Measurements from ENCODE around the gene KLHL8. TPM values are rescaled to one million over a fixed set of nuclear protein-coding genes. Genes with fewer than 3 reads are reported as not detected.
"Not testable (repeated sequence)": the region's sequence is repeated elsewhere in the genome, so short reads cannot be mapped to it uniquely, and the experiment has no call there.

The KLHL8 gene
- total RNA-seq, 2 experiments from 2014 or later: 9.1 to 10.5 TPM

GRCh38 chr4:87219632-87220093 lies 755 bp downstream of the KLHL8 start:
- peak; percentile 58 for DNase-seq
- Mint-ChIP-seq H3K27ac (peak overlapping the region; percentile 94), H3K9me3 (no peaks in the 10 kb centered on the region), H3K4me1 (peaks cover 19% of the 10 kb centered on the region), H3K4me3 (peak overlapping the region; percentile 88), H3K36me3 (ENCODE audit: low read depth) (no peaks in the 10 kb centered on the region), H3K27me3 (peaks cover 7% of the 10 kb centered on the region)
- POLR2A ChIA-PET: no interaction called here
- CTCF ChIA-PET: interaction anchor here (0.6 to 2.0 kb wide), 8 partner anchors 8 to 297 kb away, joined by 3 to 9 read pairs (median 3); no protein-coding TSS in a partner anchor

- H3K36me3 Mint-ChIP-seq (ENCODE audit: low read depth); CTCF ChIA-PET: not testable (repeated sequence)
These were observed 3.1 kb downstream of the KLHL8 start for GRCh38 chr4:87217235-87217763.

GRCh38 chr4:87216469-87216868 lies 3.9 kb downstream of the KLHL8 start:
- no peak overlapping the region for H3K4me3 Mint-ChIP-seq
- CTCF ChIA-PET: no interaction called here
- H3K36me3 Mint-ChIP-seq (ENCODE audit: low read depth): no peaks in the 10 kb centered on the region
- no peaks in the 10 kb centered on the region for H3K9me3 Mint-ChIP-seq
- H3K27ac Mint-ChIP-seq: no peak overlapping the region
- POLR2A ChIA-PET: no interaction called here
- DNase-seq: no peak
- H3K4me1 Mint-ChIP-seq: peaks cover 17% of the 10 kb centered on the region
- H3K27me3 Mint-ChIP-seq: no peaks in the 10 kb centered on the region

More at GRCh38 chr4:87217235-87217763, 3.1 kb downstream of the KLHL8 start:
- POLR2A ChIA-PET, H3K9me3 Mint-ChIP-seq, H3K27me3 Mint-ChIP-seq, DNase-seq, H3K4me3 Mint-ChIP-seq, H3K27ac Mint-ChIP-seq: not testable (repeated sequence)
- peaks cover 19% of the 10 kb centered on the region for H3K4me1 Mint-ChIP-seq

GRCh38 chr4:87213421-87214075 lies 6.9 kb downstream of the KLHL8 start:
- DNase-seq: no peak
- H3K27me3 Mint-ChIP-seq: no peaks in the 10 kb centered on the region
- H3K4me3 Mint-ChIP-seq: no peak overlapping the region
- no peaks in the 10 kb centered on the region for H3K9me3 Mint-ChIP-seq
- H3K36me3 Mint-ChIP-seq (ENCODE audit: low read depth): no peaks in the 10 kb centered on the region
- H3K27ac Mint-ChIP-seq: no peak overlapping the region
- H3K4me1 Mint-ChIP-seq: peaks cover 12% of the 10 kb centered on the region
- ChIA-PET CTCF (interaction anchor here (1.1 kb wide), 2 partner anchors 14 to 279 kb away, joined by 3 read pairs; partner anchors contain the start of gene AFF1), POLR2A (no interaction called here)

- no peak overlapping the region for H3K27ac Mint-ChIP-seq
- ChIA-PET POLR2A (no interaction called here), CTCF (no interaction called here)
- no peak overlapping the region for H3K4me3 Mint-ChIP-seq
- H3K36me3 Mint-ChIP-seq (ENCODE audit: low read depth): peaks cover 4% of the 10 kb centered on the region
- H3K4me1 Mint-ChIP-seq: peaks cover 7% of the 10 kb centered on the region
- no peak for DNase-seq
- H3K9me3 Mint-ChIP-seq: no peaks in the 10 kb centered on the region
- H3K27me3 Mint-ChIP-seq: no peaks in the 10 kb centered on the region
These were observed 9.0 kb downstream of the KLHL8 start for GRCh38 chr4:87211249-87211952.

- ChIA-PET CTCF (interaction anchor here (0.5 to 2.6 kb wide), 5 partner anchors 9 to 400 kb away, joined by 3 to 9 read pairs (median 3); partner anchors contain the start of gene KLHL8), POLR2A (no interaction called here)
- Mint-ChIP-seq H3K27me3 (no peaks in the 10 kb centered on the region), H3K4me1 (peaks cover 7% of the 10 kb centered on the region), H3K9me3 (peaks cover 4% of the 10 kb centered on the region), H3K4me3 (peak overlapping the region; percentile 22), H3K27ac (peak overlapping the region; percentile 9), H3K36me3 (ENCODE audit: low read depth) (peaks cover 4% of the 10 kb centered on the region)
- DNase-seq: peak; percentile 25
These were observed 10.7 kb downstream of the KLHL8 start for GRCh38 chr4:87209696-87210095.

- Mint-ChIP-seq H3K4me1 (peaks cover 7% of the 10 kb centered on the region), H3K4me3 (peak overlapping the region; percentile 15), H3K27me3 (no peaks in the 10 kb centered on the region), H3K9me3 (peaks cover 9% of the 10 kb centered on the region), H3K36me3 (ENCODE audit: low read depth) (peaks cover 9% of the 10 kb centered on the region), H3K27ac (peak overlapping the region; percentile 50)
- CTCF ChIA-PET: interaction anchor here (2.6 kb wide), 1 partner anchor 11 kb away, joined by 9 read pairs; the partner anchor contains the start of gene KLHL8
- no peak for DNase-seq
- POLR2A ChIA-PET: no interaction called here
These were observed 11.2 kb downstream of the KLHL8 start for GRCh38 chr4:87209182-87209581.

- Mint-ChIP-seq H3K4me1 (peaks cover 7% of the 10 kb centered on the region), H3K4me3 (no peak overlapping the region), H3K9me3 (peaks cover 22% of the 10 kb centered on the region), H3K36me3 (ENCODE audit: low read depth) (peaks cover 20% of the 10 kb centered on the region), H3K27ac (no peak overlapping the region), H3K27me3 (no peaks in the 10 kb centered on the region)
- no peak for DNase-seq
- POLR2A ChIA-PET: no interaction called here
- CTCF ChIA-PET: interaction anchor here (0.6 kb wide), 1 partner anchor 249 kb away, joined by 4 read pairs; no protein-coding TSS in a partner anchor
These were observed 15.9 kb downstream of the KLHL8 start for GRCh38 chr4:87204559-87204958.

GRCh38 chr4:87196927-87197326 lies 23.5 kb downstream of the KLHL8 start:
- Mint-ChIP-seq H3K27me3 (no peaks in the 10 kb centered on the region), H3K27ac (no peak overlapping the region), H3K4me3 (no peak overlapping the region), H3K36me3 (ENCODE audit: low read depth) (no peaks in the 10 kb centered on the region), H3K4me1 (no peaks in the 10 kb centered on the region), H3K9me3 (no peaks in the 10 kb centered on the region)
- ChIA-PET POLR2A (no interaction called here), CTCF (interaction anchor here (0.6 kb wide), 1 partner anchor 16 kb away, joined by 4 read pairs; no protein-coding TSS in a partner anchor)
- DNase-seq: no peak

- Mint-ChIP-seq H3K27ac (no peak overlapping the region), H3K4me3 (no peak overlapping the region)
- CTCF ChIA-PET: no interaction called here
These were observed 24.3 kb downstream of the KLHL8 start for GRCh38 chr4:87196146-87196545.

GRCh38 chr4:87193958-87194675 lies 26.3 kb downstream of the KLHL8 start:
- no peaks in the 10 kb centered on the region for H3K27me3 Mint-ChIP-seq
- no peaks in the 10 kb centered on the region for H3K9me3 Mint-ChIP-seq
- CTCF ChIA-PET: no interaction called here
- DNase-seq: no peak
- no peak overlapping the region for H3K4me3 Mint-ChIP-seq
- H3K4me1 Mint-ChIP-seq: no peaks in the 10 kb centered on the region
- H3K36me3 Mint-ChIP-seq (ENCODE audit: low read depth): peaks cover 3% of the 10 kb centered on the region
- POLR2A ChIA-PET: no interaction called here
- H3K27ac Mint-ChIP-seq: no peak overlapping the region

More at GRCh38 chr4:87196146-87196545, 24.3 kb downstream of the KLHL8 start:
- no peaks in the 10 kb centered on the region for H3K27me3 Mint-ChIP-seq
- H3K36me3 Mint-ChIP-seq (ENCODE audit: low read depth): peaks cover 3% of the 10 kb centered on the region
- H3K9me3 Mint-ChIP-seq: no peaks in the 10 kb centered on the region
- POLR2A ChIA-PET: no interaction called here
- H3K4me1 Mint-ChIP-seq: no peaks in the 10 kb centered on the region
- no peak for DNase-seq

GRCh38 chr4:87192145-87192919 lies 28.1 kb downstream of the KLHL8 start:
- no peaks in the 10 kb centered on the region for H3K4me1 Mint-ChIP-seq
- H3K36me3 Mint-ChIP-seq (ENCODE audit: low read depth): peaks cover 3% of the 10 kb centered on the region
- ChIA-PET CTCF (interaction anchor here (0.9 kb wide), 1 partner anchor 27 kb away, joined by 3 read pairs; no protein-coding TSS in a partner anchor), POLR2A (no interaction called here)
- H3K9me3 Mint-ChIP-seq: no peaks in the 10 kb centered on the region
- H3K4me3 Mint-ChIP-seq: no peak overlapping the region
- no peaks in the 10 kb centered on the region for H3K27me3 Mint-ChIP-seq
- DNase-seq: no peak
- no peak overlapping the region for H3K27ac Mint-ChIP-seq
